ENCODE measurements around the gene PLPPR3.

DNA sequence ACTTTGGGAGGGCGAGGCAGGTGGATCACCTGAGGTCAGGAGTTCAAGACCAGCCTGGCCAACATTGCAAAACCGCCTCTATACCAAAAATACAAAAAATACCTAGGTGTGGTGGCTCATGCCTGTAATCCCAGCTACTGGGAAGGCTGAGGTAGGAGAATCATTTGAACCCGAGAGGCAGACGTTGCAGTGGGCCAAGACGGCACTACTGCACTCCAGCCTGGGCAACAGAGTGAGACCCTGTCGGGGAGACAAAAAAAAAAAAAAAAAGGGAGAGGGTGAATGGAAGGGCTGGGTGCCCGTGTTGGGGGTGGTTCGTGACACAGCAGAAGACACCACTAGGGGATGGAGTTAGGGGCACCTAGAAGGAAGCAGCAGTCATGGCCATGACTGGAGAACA, 48.6 kb upstream of the PLPPR3 start:
- TF ChIP-seq, protein P1, sequence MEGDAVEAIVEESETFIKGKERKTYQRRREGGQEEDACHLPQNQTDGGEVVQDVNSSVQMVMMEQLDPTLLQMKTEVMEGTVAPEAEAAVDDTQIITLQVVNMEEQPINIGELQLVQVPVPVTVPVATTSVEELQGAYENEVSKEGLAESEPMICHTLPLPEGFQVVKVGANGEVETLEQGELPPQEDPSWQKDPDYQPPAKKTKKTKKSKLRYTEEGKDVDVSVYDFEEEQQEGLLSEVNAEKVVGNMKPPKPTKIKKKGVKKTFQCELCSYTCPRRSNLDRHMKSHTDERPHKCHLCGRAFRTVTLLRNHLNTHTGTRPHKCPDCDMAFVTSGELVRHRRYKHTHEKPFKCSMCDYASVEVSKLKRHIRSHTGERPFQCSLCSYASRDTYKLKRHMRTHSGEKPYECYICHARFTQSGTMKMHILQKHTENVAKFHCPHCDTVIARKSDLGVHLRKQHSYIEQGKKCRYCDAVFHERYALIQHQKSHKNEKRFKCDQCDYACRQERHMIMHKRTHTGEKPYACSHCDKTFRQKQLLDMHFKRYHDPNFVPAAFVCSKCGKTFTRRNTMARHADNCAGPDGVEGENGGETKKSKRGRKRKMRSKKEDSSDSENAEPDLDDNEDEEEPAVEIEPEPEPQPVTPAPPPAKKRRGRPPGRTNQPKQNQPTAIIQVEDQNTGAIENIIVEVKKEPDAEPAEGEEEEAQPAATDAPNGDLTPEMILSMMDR (IDR thresholded peaks at IDR 0.05 in 8 of 11, conservative IDR thresholded peaks at IDR 0.05 in 3 of 11), result no peak
- TF ChIP-seq POLR2AphosphoS5 (IDR thresholded peaks at IDR 0.05), result no peak
